H1 (cell line): ENCODE data around the gene HIVEP2. TPM values are rescaled to one million over a fixed set of nuclear protein-coding genes. Genes with fewer than 3 reads are reported as not detected.

ENCODE experiments used
- BACH1 ChIP-seq: IDR thresholded peaks from 2 replicates; pipeline ENCODE4 v1.6.1; 2012; ENCODE audit warnings: low read length, improper control_type of control experiment
- CREB1 ChIP-seq: IDR thresholded peaks from 2 replicates; pipeline ENCODE4 v1.6.1; 2012; ENCODE audit warnings: inconsistent platforms
- RAD21 ChIP-seq, 2 experiments: IDR thresholded peaks in 1 of 2; conservative IDR thresholded peaks in 1 of 2; 2 replicates each; pipeline ENCODE4 v1.6.1; 2011; ENCODE audit warnings: low read depth in 2 of 2, low read length in 2 of 2, improper control_type of control experiment in 1 of 2, inconsistent platforms in 1 of 2, mild to moderate bottlenecking in 1 of 2, moderate library complexity in 1 of 2
- polyA plus RNA-seq, 7 experiments: library from polyadenylated mRNA; depleted of rRNA in 3 of 7; stranded (reverse) in 5 of 7; unstranded in 2 of 7; fragments of >200 nt in 5 of 7; fragments of 200-250 nt in 2 of 7; gene quantifications; 1 replicate in 5 of 7; 2 replicates in 1 of 7; 4 replicates in 1 of 7; pipeline versions ENCODE4 v1.2.1 to v1.2.3, GENCODE V29; 2011 to 2013; ENCODE audit warnings: missing spikeins in 2 of 7, mixed read lengths in 2 of 7
- total RNA-seq: library from RNA; stranded (reverse); fragmentation: NEBNext Ultra II Directional; extraction: Animal tissue kit (Norgen Biotek cat#: 25700); gene quantifications from 2 replicates; pipeline ENCODE4 v1.2.1, GENCODE V29; 2021

HIVEP2 gene
- total and polyA plus RNA-seq, 2 of the 8 experiments (the other 6 are each of a cell fraction or from before 2014, with no cell fraction given) = 2.2 to 6.1 TPM

DNA sequence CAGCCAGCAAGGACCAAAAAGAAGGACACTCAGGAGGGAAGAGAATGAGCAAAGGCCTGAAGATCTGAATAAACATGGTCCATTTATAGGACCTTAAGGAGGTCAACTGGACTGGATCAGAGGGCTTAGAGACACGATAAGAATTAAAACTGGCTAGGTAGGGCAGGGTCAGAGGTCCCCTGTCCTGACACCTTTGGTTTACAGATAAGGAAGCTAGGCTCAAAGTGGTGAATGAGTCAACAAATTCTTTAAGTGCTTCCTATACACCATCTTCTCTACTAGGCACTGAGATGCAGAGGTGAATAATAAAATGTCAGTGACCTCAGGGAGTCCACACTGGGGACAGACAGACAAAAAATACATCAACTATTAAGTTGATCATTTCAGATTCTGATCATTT is 70.3 kb downstream of the HIVEP2 start (continued):
- no peak for TF ChIP-seq BACH1
- TF ChIP-seq RAD21 (IDR thresholded peaks at IDR 0.05 in 1 of 2, conservative IDR thresholded peaks at IDR 0.05 in 1 of 2; ENCODE audit: low read depth in 2 of 2, low read length in 2 of 2) = no peak
- TF ChIP-seq CREB1 = no peak
